ENCODE results near the gene ASXL1. TPM values are rescaled to one million over a fixed set of nuclear protein-coding genes. Genes with fewer than 3 reads are reported as not detected.
A peak's percentile ranks its signal among the peaks of the same experiment; 100 is the strongest.

The ASXL1 gene
- total RNA-seq, 2 donors from 2014 or later, result 74.5 to 135 TPM

DNA sequence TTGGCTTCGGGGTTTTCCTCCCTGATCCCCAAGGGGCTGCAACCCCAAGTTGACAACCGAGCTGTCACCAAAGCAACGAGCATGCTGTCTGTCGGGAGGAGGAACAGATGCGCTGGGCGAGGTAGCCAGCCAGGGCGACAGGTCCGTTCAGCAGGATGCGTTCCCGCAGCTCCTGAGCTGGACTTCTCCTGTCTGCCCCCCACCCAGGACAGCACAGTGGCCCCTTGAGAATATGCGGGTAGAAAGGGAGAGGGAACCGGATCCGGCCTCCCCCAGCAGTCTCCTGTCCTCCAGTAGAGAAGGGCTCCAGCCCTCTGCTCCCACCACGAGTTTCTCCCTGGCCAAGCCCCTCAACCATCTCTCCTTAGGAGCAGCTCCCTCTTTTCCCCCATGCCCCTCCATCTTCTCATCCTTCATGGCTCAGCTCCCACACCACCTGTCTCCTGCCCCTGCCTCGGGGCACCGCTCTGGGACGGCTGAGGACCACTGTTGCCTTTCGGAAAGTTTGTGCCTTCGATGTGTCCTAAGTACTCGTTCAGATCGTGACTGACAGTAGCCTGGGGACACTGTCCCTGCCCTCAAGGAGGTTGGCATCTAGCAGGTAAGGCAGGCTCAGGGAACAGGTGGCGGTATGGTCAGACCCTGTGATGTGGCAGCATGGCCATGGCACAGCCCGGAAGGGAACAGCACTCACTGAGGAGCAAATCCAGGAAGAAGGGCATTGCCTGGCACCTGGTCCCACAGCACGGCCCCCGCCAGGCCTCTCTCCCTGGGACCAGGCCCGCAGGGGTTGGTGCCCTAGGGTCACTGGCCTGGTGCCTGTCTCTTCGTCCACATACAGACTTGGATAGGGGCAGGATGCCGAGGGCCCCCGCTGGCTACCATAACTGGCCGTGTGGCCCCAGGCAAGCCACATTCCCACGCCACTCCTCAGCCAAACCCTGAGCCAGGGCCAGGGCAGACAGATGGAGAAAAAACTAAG is 96.3 kb downstream of the ASXL1 start:
- Histone ChIP-seq H3K36me3 (peaks cover 3% of the 10 kb centered on the region), H3K27ac (no peak overlapping the region), H3K4me3 (no peak overlapping the region), H3K27me3 (replicated peaks; ENCODE audit: insufficient read depth) (no peaks in the 10 kb centered on the region), H3K4me1 (ENCODE audit: control insufficient read depth in 1 of 2, low read depth in 2 of 2) (peaks cover 0 to 13% of the 10 kb centered on the region in 2 donors), H3K9me3 (no peaks in the 10 kb centered on the region)
- no peak for ATAC-seq (ENCODE audit: insufficient number of reproducible peaks, low FRiP score, low read depth)
- TF ChIP-seq, protein P1, sequence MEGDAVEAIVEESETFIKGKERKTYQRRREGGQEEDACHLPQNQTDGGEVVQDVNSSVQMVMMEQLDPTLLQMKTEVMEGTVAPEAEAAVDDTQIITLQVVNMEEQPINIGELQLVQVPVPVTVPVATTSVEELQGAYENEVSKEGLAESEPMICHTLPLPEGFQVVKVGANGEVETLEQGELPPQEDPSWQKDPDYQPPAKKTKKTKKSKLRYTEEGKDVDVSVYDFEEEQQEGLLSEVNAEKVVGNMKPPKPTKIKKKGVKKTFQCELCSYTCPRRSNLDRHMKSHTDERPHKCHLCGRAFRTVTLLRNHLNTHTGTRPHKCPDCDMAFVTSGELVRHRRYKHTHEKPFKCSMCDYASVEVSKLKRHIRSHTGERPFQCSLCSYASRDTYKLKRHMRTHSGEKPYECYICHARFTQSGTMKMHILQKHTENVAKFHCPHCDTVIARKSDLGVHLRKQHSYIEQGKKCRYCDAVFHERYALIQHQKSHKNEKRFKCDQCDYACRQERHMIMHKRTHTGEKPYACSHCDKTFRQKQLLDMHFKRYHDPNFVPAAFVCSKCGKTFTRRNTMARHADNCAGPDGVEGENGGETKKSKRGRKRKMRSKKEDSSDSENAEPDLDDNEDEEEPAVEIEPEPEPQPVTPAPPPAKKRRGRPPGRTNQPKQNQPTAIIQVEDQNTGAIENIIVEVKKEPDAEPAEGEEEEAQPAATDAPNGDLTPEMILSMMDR (IDR thresholded peaks at IDR 0.05), result no peak
- DNase-seq (ENCODE audit: low spot score), result no peak

DNA sequence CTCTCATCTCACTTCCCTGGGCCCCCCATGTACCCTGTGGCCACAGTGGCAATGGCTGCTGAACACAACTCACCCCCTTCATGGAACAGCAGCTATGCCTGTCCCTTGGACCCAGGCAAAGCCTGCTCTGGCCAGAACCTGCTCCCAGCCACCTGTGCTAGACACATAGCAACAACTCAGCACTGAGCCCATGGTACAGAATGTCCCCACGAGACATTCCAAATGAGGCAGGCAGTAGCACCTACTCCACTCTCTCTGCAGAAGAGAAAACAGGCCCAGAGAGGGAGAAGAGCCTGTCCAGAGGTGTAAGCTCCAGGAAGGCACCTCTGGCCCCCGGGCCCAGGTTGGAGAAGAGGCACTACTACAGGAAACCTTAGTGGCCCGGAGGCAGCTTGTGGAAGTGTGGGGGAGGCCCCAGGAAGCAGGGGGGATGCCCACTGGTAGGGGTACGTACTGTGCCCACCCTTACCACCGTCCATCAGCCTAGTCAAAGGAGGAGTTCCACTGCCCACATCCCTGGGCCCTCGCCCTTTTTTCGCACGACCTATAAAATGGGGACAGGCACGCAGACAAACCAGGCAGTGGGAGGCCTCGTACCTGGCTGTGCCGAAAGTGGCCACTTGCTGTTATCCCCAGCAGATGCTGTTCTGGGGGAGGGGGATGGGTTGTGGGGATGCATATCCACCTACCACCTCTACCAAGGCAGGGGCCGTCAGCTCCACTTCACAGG is 97.2 kb downstream of the ASXL1 start:
- Histone ChIP-seq H3K4me3 (no peak overlapping the region), H3K4me1 (ENCODE audit: control insufficient read depth in 1 of 2, low read depth in 2 of 2) (peaks cover 0 to 13% of the 10 kb centered on the region in 2 donors), H3K27me3 (replicated peaks; ENCODE audit: insufficient read depth) (no peaks in the 10 kb centered on the region), H3K36me3 (peaks cover 3% of the 10 kb centered on the region), H3K9me3 (no peaks in the 10 kb centered on the region), H3K27ac (no peak overlapping the region)
- TF ChIP-seq, protein P1 (IDR thresholded peaks at IDR 0.05), result no peak
- ATAC-seq (ENCODE audit: insufficient number of reproducible peaks, low FRiP score, low read depth) (no peak), DNase-seq (ENCODE audit: low spot score) (no peak)

DNA sequence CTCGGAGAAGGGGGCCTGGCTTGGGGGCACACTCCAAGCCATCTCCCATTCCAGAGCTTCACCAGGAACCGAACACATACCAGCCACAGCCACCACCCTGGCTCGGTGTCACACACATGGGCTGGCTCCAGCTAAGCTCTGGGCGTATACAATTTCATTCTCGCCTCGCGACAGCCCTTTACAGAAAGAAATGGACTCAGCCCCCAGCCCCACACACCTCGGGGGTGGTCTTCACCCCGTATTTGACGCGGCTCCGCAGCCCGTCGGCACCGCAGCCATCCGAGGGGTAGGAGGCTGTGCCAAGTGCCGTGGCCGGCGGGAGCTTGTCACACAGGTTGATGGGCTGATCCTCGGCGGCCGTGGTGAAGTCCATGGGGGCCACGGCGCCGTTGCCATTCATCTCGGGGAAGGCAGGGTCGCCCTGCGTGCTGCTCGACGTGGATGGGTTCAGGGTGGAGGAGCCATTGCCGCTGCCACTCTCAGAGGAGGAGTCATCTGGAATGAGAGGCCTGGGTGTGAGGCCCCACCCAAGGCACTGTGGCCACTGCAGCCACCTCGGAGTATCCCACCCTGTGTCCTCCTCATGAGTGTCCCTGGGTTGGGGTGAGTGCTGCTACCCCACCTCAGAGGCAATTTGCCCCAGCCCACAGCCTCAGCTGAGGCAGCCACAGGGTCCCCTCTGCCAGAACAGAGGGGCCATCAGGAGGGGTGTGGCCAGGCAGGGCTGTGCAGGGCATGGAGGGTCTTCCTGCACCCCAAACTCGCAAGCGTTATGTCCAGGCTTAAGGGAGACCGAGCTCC is 98.0 kb downstream of the ASXL1 start:
- Histone ChIP-seq H3K4me1 (ENCODE audit: control insufficient read depth in 1 of 2, low read depth in 2 of 2) (peaks cover 0 to 13% of the 10 kb centered on the region in 2 donors), H3K36me3 (peaks cover 3% of the 10 kb centered on the region)

DNA sequence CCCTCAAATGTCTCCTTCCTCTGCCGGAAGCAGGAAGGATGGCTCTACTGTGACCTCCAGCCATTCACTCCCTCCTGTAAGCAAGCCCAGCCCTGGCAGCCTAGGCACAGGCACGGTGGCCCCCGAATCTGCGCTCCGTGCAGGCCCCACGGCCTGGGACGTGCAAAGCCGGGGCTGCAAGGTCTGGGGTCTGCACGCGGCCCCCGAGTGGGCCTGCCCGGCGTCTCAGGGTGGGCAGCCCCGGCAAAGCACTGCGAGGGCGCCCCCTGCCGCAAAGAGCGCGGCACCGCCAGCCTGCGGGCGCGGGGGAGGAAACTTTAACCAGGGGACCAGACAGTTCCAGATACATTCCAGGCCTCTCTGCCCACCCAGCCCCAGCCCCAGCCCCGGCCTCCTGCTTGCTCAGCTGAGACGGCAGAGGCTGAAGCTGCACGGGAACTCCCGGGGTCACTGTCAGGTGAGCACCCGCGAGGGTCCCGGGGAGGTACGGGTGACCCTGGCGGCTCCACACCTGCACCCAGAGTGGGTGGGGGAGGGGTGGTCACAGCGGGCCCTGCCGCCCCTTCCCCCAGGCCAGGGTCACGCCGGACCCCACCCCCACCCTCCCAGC is 98.8 kb downstream of the ASXL1 start:
- peaks cover 3% of the 10 kb centered on the region for H3K36me3 ChIP-seq
- H3K4me1 ChIP-seq (ENCODE audit: control insufficient read depth in 1 of 2, low read depth in 2 of 2), result peaks cover 0 to 13% of the 10 kb centered on the region in 2 donors
- DNase-seq (ENCODE audit: low spot score), result no peak
- ATAC-seq (ENCODE audit: insufficient number of reproducible peaks, low FRiP score, low read depth), result no peak
- peak overlapping the region; percentile 70 for H3K4me3 ChIP-seq
- H3K9me3 ChIP-seq, result no peaks in the 10 kb centered on the region
- TF ChIP-seq, protein P1 (IDR thresholded peaks at IDR 0.05), result peak; percentile 73
- no peak overlapping the region for H3K27ac ChIP-seq
- H3K27me3 ChIP-seq (replicated peaks; ENCODE audit: insufficient read depth), result no peaks in the 10 kb centered on the region

More for the DNA sequence above, 98.0 kb downstream of the ASXL1 start:
- Histone ChIP-seq H3K27me3 (replicated peaks; ENCODE audit: insufficient read depth) (no peaks in the 10 kb centered on the region), H3K4me3 (no peak overlapping the region), H3K27ac (no peak overlapping the region), H3K9me3 (no peaks in the 10 kb centered on the region)
- ATAC-seq (ENCODE audit: insufficient number of reproducible peaks, low FRiP score, low read depth) (no peak), DNase-seq (ENCODE audit: low spot score) (no peak)
- TF ChIP-seq, protein P1 (IDR thresholded peaks at IDR 0.05), result no peak
